Esophagus squamous epithelium (tissue), 4 donors: ENCODE measurements around the gene LRRD1.

Experiments
- CTCF ChIP-seq, 6 experiments: fragments of 450-650 bp in 4 of 6; fragments of 200-600 bp in 2 of 6; sonication (generic) in 2 of 6; IDR thresholded peaks; one replicate each; pipeline ENCODE4 v1.5.1; 2016 to 2019; ENCODE audit warnings: antibody characterized with exemption in 6 of 6, mild to moderate bottlenecking in 4 of 6, moderate library complexity in 4 of 6
- POLR2A ChIP-seq, 4 donors: fragments of 450-650 bp; IDR thresholded peaks; one replicate each; pipeline ENCODE4 v1.6.1; 2017; ENCODE audit warnings: antibody characterized with exemption in 4 of 4, mild to moderate bottlenecking in 4 of 4, moderate library complexity in 3 of 4

GRCh38 chr7:92141161-92141560 is 37.8 kb downstream of the LRRD1 start:
- no peak for TF ChIP-seq CTCF (IDR thresholded peaks at IDR 0.05)
- TF ChIP-seq POLR2A (IDR thresholded peaks at IDR 0.05), result no peak
